Airway epithelial cell (primary cell): ENCODE measurements around the gene MMP28. TPM values are rescaled to one million over a fixed set of nuclear protein-coding genes. Genes with fewer than 3 reads are reported as not detected.

Experiments used
- total RNA-seq: library from RNA; depleted of rRNA; stranded (reverse); fragments of >200 nt; gene quantifications from 2 replicates; pipeline ENCODE4 v1.2.3, GENCODE V29; 2015

MMP28 gene, protein sequence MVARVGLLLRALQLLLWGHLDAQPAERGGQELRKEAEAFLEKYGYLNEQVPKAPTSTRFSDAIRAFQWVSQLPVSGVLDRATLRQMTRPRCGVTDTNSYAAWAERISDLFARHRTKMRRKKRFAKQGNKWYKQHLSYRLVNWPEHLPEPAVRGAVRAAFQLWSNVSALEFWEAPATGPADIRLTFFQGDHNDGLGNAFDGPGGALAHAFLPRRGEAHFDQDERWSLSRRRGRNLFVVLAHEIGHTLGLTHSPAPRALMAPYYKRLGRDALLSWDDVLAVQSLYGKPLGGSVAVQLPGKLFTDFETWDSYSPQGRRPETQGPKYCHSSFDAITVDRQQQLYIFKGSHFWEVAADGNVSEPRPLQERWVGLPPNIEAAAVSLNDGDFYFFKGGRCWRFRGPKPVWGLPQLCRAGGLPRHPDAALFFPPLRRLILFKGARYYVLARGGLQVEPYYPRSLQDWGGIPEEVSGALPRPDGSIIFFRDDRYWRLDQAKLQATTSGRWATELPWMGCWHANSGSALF
- 47.8 and 64.9 TPM in 2 replicates for total RNA-seq

DNA sequence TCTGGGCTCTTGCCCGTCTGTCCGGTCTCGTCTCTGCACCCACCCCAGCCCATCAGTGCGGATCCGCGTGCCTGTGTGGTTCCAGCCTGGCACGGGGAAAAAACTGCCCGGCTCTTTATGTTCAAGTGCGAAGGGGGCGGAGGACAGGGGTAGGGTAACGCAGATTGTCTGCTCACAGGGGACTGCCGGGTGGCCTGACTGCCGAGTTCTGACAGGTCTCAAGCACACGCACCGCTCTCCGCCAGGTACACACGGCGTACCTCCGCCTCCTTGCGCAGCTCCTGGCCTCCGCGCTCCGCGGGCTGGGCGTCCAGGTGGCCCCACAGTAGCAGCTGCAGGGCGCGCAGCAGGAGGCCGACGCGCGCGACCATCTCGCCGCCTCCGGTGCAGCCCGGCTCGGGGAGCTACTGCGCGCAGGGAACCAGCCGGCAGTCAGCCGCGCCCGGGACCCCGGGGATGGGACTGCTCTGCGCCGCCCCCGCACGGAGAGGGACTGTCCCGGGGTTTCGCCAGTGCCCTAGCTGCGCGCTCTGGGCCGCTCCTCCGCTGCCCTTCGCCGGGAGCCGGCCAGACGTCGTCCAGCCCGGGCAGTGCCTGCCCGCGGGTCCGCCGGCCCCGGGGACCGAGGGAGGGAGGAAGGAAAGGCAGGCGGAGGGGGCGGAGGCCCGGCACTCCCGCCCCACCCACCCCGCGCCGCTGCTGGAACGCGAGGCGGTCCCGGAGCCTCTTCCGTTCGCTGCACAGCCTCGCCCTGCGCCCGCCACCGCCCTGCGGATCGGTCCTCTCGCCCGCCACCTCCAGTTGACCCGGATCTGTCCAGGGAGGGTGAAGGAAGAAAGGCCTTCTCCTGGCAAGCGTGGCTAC, at the start of gene MMP28:
TSS of gene MMP28 (minus strand) at position 635 of the 864 bp plus-strand sequence. CDS start at position 371, 264 bp downstream.

DNA sequence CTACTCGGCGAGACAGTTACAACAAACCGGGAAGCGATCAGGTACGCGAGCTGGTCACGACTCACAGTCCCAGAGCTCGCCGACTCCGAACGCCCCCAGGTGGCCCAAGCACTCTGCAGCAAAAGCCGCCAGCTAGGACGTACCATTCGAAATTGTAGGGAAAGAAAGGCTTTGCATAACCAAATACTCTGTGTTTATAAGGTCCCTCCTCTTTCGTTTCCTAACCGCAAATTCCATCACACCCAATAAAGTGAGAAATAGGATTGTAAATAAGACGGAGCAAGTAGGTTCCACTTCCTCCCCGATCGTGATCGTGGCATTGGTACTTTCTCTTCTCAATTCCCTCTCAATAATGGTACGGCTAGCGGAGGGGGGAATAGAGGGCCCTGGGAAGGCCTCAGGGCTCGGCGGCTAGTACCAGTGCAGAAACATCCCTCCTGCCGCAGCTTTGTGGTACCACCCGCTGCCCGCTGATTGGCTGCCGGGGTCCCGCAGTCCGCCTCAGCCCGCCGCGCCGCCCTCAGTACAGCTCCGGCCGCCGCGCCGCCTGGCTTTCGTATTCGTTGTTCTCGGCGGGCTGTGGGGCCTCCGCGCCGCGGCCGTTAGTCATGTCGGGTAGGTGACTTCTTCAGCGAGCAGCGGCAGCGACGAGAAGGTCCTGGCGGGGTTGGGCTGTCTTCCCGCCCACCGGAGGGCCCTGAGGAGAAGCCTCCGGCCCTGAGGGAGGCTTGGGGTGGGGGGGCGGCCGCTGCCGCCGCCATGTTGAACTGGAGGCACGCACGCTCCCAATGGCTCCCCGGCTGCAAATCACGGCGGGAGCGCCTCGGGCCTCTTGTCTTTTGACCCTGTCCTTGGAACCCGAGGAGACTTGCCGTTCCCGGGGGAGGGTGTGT, 13.8 kb upstream of the MMP28 start, which contains the start of gene TAF15:
TSS of gene TAF15 (plus strand) at position 523 of the 893 bp plus-strand sequence. CDS start at position 609, 86 bp downstream.

DNA sequence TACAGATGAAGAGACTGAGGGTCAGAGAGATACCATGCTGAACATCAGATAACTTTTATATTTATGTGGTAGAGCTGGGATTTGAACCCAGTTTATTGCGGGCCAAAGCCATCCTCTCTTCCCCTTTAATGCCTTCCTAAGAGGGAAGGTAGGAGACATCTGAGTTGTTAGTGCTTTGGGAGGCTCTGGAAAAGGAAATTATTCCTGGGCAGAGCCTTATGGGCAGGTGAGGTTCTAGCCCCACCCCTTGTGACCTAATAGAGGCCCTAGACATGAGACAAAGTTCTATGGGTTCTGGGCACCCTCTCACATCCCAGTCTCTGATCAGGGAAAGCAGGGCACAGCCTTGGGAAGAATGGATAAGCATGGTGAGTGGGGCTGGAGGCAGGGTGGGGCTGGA, 34.9 kb downstream of the MMP28 start, which contains the start of gene C17orf50:
TSS of gene C17orf50 (plus strand) at position 301 of the 400 bp plus-strand sequence. CDS start at position 356, 55 bp downstream.

DNA sequence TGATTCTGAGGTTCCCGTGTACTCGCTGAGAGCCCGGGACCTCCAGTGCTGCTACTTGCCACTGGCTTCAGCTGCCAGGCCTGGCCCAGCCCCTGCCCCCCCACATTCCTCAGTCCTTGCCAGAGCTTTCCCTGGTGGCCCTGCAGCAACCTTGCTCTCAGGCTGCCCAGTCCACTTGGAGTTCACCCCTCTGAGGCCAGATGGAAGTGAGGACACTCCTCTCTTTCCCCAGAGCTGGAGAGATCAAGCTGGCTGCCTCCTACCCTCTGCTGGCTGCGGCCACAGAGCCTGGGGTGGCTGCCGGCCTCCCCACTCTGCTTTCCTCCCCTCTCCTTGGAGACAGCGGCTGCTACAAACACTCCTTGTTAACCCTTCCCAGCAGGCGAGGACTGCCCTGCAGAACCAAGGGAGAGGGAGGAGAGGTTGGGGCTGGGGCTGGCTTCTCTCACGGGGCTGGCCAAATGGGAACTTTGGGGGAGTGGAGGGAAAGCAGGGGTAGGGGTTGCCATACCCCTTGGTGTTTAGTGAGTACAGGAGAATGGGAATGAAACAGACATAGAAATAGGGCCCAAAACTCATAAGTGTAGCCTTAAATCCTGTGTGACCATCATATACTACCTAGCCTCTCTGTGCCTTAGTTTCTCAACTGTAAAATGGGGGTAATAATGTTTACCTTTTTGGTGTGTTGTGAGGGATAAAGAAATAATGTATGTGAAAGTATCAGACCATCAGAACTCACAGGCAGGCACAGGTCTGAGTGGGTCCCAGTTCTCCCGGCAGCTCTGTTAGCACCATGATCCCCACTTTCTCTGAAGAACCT, 42.3 kb downstream of the MMP28 start, which contains the start of gene GAS2L2:
TSS of gene GAS2L2 (minus strand) at position 295 of the 820 bp plus-strand sequence. CDS start 389 bp downstream, outside the sequence.

DNA sequence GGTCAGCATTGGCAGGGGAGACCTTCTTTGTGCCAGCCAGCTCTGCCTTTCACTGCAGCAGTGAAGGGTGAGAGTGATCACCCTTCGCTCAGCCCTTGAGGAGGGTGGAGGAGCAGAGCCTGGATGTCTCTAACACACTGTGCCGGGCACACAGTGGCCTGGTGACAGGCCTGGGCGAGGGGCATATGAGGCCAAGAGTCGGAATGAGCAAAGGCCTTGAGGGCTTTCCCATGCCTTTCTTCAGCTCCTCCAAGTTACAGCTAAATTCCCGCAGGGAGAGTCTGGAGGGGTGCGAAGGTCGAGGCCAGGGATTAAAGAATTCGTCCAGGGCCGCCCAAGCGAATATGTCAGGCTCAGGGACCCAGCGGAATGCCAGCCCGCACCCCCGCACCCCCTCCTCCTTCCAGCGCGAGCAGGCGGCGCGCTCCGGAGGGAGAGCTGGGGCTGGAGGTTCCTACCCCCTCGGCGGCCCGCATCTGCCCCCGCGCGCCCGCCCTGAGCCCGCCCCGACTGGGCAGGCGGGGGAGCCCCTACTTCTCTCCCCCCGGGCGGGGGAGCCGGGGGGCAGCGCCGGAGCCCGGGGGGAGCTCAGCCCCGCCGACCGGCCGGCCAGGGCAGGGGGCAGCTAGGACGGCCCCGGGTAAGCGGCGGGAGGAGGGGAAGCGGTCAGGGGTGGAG, 64.1 kb downstream of the MMP28 start, which contains the start of gene RASL10B:
TSS of gene RASL10B (plus strand) at position 401 of the 678 bp plus-strand sequence. CDS start 3,546 bp downstream, outside the sequence.

Other genes with a start within 250 kb of the MMP28 start
- not detected in 2 replicates for gene SLFN14, start 234.8 kb downstream of the MMP28 start, total RNA-seq
- gene PEX12, start 217.1 kb downstream of the MMP28 start, total RNA-seq, result 2.6 and 3.7 TPM in 2 replicates
- gene AP2B1, start 208.3 kb downstream of the MMP28 start, total RNA-seq, result 81.5 and 117 TPM in 2 replicates
- gene RASL10B, start 64.0 kb downstream of the MMP28 start, total RNA-seq, result 0.35 and 0.60 TPM in 2 replicates
- 0.14 TPM in 1 of 2 replicates, not detected in the other for gene GAS2L2, start 42.4 kb downstream of the MMP28 start, total RNA-seq
- gene C17orf50, start 34.8 kb downstream of the MMP28 start, total RNA-seq, result not detected in 2 replicates
- 19.7 and 35.0 TPM in 2 replicates for gene TAF15, start 13.8 kb upstream of the MMP28 start, total RNA-seq
- not detected in 2 replicates for gene HEATR9, start 73.2 kb upstream of the MMP28 start, total RNA-seq
- gene CCL5, start 84.7 kb upstream of the MMP28 start, total RNA-seq, result not detected in 2 replicates
- 3.1 and 4.6 TPM in 2 replicates for gene RDM1, start 135.1 kb upstream of the MMP28 start, total RNA-seq
- not detected in 2 replicates for gene LYZL6, start 148.1 kb upstream of the MMP28 start, total RNA-seq
- not detected in 2 replicates for gene CCL16, start 185.9 kb upstream of the MMP28 start, total RNA-seq
- not detected in 2 replicates for gene CCL14, start 191.1 kb upstream of the MMP28 start, total RNA-seq
- not detected in 2 replicates for gene CCL15, start 205.9 kb upstream of the MMP28 start, total RNA-seq
- gene CCL23, start 222.3 kb upstream of the MMP28 start, total RNA-seq, result not detected in 2 replicates